Stimulated activated naive CD4-positive, alpha-beta T cell (primary cell): ENCODE results near the gene MAT2A.
"Not testable (repeated sequence)": the region's sequence is repeated elsewhere in the genome, so short reads cannot be mapped to it uniquely, and the experiment has no call there.

Experiments used
- DNase-seq, 6 experiments: peaks; one replicate each; lab custom pipeline; 2025; lab: John Stamatoyannopoulos, UW

MAT2A gene

GRCh38 chr2:85547859-85548607, 9.1 kb downstream of the MAT2A start:
- no peak for DNase-seq

GRCh38 chr2:85548608-85548900, 9.6 kb downstream of the MAT2A start:
- DNase-seq, result no peak

GRCh38 chr2:85549095-85549494, 10.1 kb downstream of the MAT2A start:
- DNase-seq, result no peak

- DNase-seq, result no peak
Observed at GRCh38 chr2:85549826-85550225, 10.9 kb downstream of the MAT2A start.

- no peak for DNase-seq
Observed at GRCh38 chr2:85550486-85550885, 11.5 kb downstream of the MAT2A start.

GRCh38 chr2:85551698-85552678, 13.0 kb downstream of the MAT2A start:
- DNase-seq, result peak; percentile 75 to 93 (median 84)

GRCh38 chr2:85553184-85553583, 14.2 kb downstream of the MAT2A start:
- no peak for DNase-seq

GRCh38 chr2:85554980-85555612, 16.1 kb downstream of the MAT2A start:
- DNase-seq, result no peak

- DNase-seq, result no peak
Observed at GRCh38 chr2:85557130-85557529, 18.2 kb downstream of the MAT2A start.

GRCh38 chr2:85558160-85558559, 19.2 kb downstream of the MAT2A start:
- no peak for DNase-seq

GRCh38 chr2:85560403-85560726, 21.4 kb downstream of the MAT2A start:
- not testable (repeated sequence) for DNase-seq

- DNase-seq, result no peak
Observed at GRCh38 chr2:85560812-85561279, 21.9 kb downstream of the MAT2A start.

GRCh38 chr2:85561280-85562212, 22.6 kb downstream of the MAT2A start, which contains the start of gene GGCX:
TSS of gene GGCX (minus strand) at chr2:85561493. CDS start at chr2:85561428, 65 bp downstream.
- peak; percentile 88 to 93 (median 90) for DNase-seq

GRCh38 chr2:85564144-85564563, 25.2 kb downstream of the MAT2A start:
- no peak for DNase-seq

GRCh38 chr2:85566265-85566664, 27.3 kb downstream of the MAT2A start:
- no peak for DNase-seq

- no peak for DNase-seq
Observed at GRCh38 chr2:85575739-85576138, 36.8 kb downstream of the MAT2A start.

- DNase-seq, result no peak
Observed at GRCh38 chr2:85577063-85577385, 38.1 kb downstream of the MAT2A start.

- DNase-seq, result peak in 5 of 6 experiments; percentile 25 to 60 (median 45)
Observed at GRCh38 chr2:85577386-85578242, 38.6 kb downstream of the MAT2A start, which contains the start of gene VAMP8. TSS of gene VAMP8 (plus strand) at chr2:85577586. CDS start at chr2:85577647, 61 bp downstream.

GRCh38 chr2:85578243-85579180, 39.5 kb downstream of the MAT2A start:
- DNase-seq, result peak in 2 of 6 experiments; percentile 8 to 33
